Adipocyte (in vitro differentiated cells): Measurements from ENCODE around the gene LEF1.

ENCODE experiments used
- DNase-seq: peaks from one replicate; pipeline ENCODE4 v3.0.0-alpha.2; 2015; ENCODE audit warnings: low read depth
- H3K27me3 ChIP-seq: replicated peaks from 2 replicates; pipeline ENCODE4 v1.7.0; 2013; ENCODE audit warnings: mild to moderate bottlenecking, low read length, moderate library complexity; ENCODE audit not compliant: control insufficient read depth, insufficient read depth
- H3K36me3 ChIP-seq: 2 replicates; pipeline ENCODE4 v1.7.0; 2013; ENCODE audit warnings: low read length, mild to moderate bottlenecking, moderate library complexity; ENCODE audit not compliant: control insufficient read depth, insufficient read depth, severe bottlenecking
- H3K4me1 ChIP-seq: 2 replicates; pipeline ENCODE4 v1.7.0; 2013; ENCODE audit warnings: mild to moderate bottlenecking, low read length, moderate library complexity; ENCODE audit not compliant: control insufficient read depth, insufficient read depth
- H3K4me3 ChIP-seq: 2 replicates; pipeline ENCODE4 v1.7.0; 2013; ENCODE audit warnings: mild to moderate bottlenecking, low read length, moderate library complexity
- H3K9ac ChIP-seq: 2 replicates; pipeline ENCODE4 v1.7.0; 2013; ENCODE audit warnings: mild to moderate bottlenecking, low read length, moderate library complexity
- H3K9me3 ChIP-seq: 2 replicates; pipeline ENCODE4 v1.7.0; 2013; ENCODE audit warnings: mild to moderate bottlenecking, low read length, moderate library complexity; ENCODE audit not compliant: control insufficient read depth

Gene LEF1

GRCh38 chr4:108165586-108165985 lies 3.1 kb downstream of the LEF1 start:
- H3K9ac ChIP-seq: no peak overlapping the region
- no peaks in the 10 kb centered on the region for H3K9me3 ChIP-seq
- no peak overlapping the region for H3K4me3 ChIP-seq
- no peaks in the 10 kb centered on the region for H3K36me3 ChIP-seq
- peaks cover 59% of the 10 kb centered on the region for H3K27me3 ChIP-seq
- H3K4me1 ChIP-seq: peaks cover 6% of the 10 kb centered on the region
- no peak for DNase-seq

GRCh38 chr4:108163351-108163750 lies 5.4 kb downstream of the LEF1 start:
- H3K9me3 ChIP-seq: no peaks in the 10 kb centered on the region
- peaks cover 6% of the 10 kb centered on the region for H3K4me1 ChIP-seq
- no peak overlapping the region for H3K4me3 ChIP-seq
- H3K36me3 ChIP-seq: no peaks in the 10 kb centered on the region
- H3K9ac ChIP-seq: no peak overlapping the region
- peaks cover 44% of the 10 kb centered on the region for H3K27me3 ChIP-seq
- no peak for DNase-seq

GRCh38 chr4:108160741-108161352 lies 7.9 kb downstream of the LEF1 start:
- no peaks in the 10 kb centered on the region for H3K9me3 ChIP-seq
- H3K27me3 ChIP-seq: peaks cover 32% of the 10 kb centered on the region
- no peaks in the 10 kb centered on the region for H3K4me1 ChIP-seq
- no peak for DNase-seq
- H3K4me3 ChIP-seq: no peak overlapping the region
- no peaks in the 10 kb centered on the region for H3K36me3 ChIP-seq
- H3K9ac ChIP-seq: no peak overlapping the region

GRCh38 chr4:108159845-108160244 lies 8.9 kb downstream of the LEF1 start:
- Histone ChIP-seq H3K36me3 (no peaks in the 10 kb centered on the region), H3K4me3 (no peak overlapping the region), H3K9me3 (no peaks in the 10 kb centered on the region), H3K4me1 (no peaks in the 10 kb centered on the region), H3K27me3 (peaks cover 22% of the 10 kb centered on the region), H3K9ac (no peak overlapping the region)
- DNase-seq: no peak

- no peak overlapping the region for H3K9ac ChIP-seq
- H3K4me1 ChIP-seq: no peaks in the 10 kb centered on the region
- H3K36me3 ChIP-seq: no peaks in the 10 kb centered on the region
- DNase-seq: no peak
- H3K4me3 ChIP-seq: no peak overlapping the region
- no peaks in the 10 kb centered on the region for H3K9me3 ChIP-seq
- peaks cover 8% of the 10 kb centered on the region for H3K27me3 ChIP-seq
Observed at GRCh38 chr4:108157655-108158054, 11.1 kb downstream of the LEF1 start.

GRCh38 chr4:108156391-108156790 lies 12.3 kb downstream of the LEF1 start:
- DNase-seq: no peak
- no peak overlapping the region for H3K9ac ChIP-seq
- H3K27me3 ChIP-seq: peaks cover 3% of the 10 kb centered on the region
- no peak overlapping the region for H3K4me3 ChIP-seq
- H3K4me1 ChIP-seq: no peaks in the 10 kb centered on the region
- no peaks in the 10 kb centered on the region for H3K36me3 ChIP-seq
- H3K9me3 ChIP-seq: no peaks in the 10 kb centered on the region

GRCh38 chr4:108155373-108155772 lies 13.4 kb downstream of the LEF1 start:
- no peak for DNase-seq
- H3K9me3 ChIP-seq: no peaks in the 10 kb centered on the region
- H3K4me1 ChIP-seq: peaks cover 4% of the 10 kb centered on the region
- H3K4me3 ChIP-seq: no peak overlapping the region
- no peaks in the 10 kb centered on the region for H3K36me3 ChIP-seq
- peaks cover 3% of the 10 kb centered on the region for H3K27me3 ChIP-seq
- H3K9ac ChIP-seq: no peak overlapping the region

- Histone ChIP-seq H3K9ac (no peak overlapping the region), H3K9me3 (no peaks in the 10 kb centered on the region), H3K4me3 (no peak overlapping the region), H3K27me3 (no peaks in the 10 kb centered on the region), H3K36me3 (no peaks in the 10 kb centered on the region), H3K4me1 (peaks cover 14% of the 10 kb centered on the region)
- no peak for DNase-seq
Observed at GRCh38 chr4:108152980-108153379, 15.8 kb downstream of the LEF1 start.

GRCh38 chr4:108149588-108150380 lies 18.9 kb downstream of the LEF1 start:
- Histone ChIP-seq H3K9me3 (no peaks in the 10 kb centered on the region), H3K9ac (no peak overlapping the region), H3K4me1 (peaks cover 14% of the 10 kb centered on the region), H3K4me3 (no peak overlapping the region), H3K27me3 (no peaks in the 10 kb centered on the region), H3K36me3 (no peaks in the 10 kb centered on the region)
- DNase-seq: peak; percentile 54

- no peak overlapping the region for H3K4me3 ChIP-seq
- H3K27me3 ChIP-seq: no peaks in the 10 kb centered on the region
- H3K9me3 ChIP-seq: no peaks in the 10 kb centered on the region
- no peaks in the 10 kb centered on the region for H3K36me3 ChIP-seq
- no peak for DNase-seq
- H3K4me1 ChIP-seq: peaks cover 14% of the 10 kb centered on the region
- no peak overlapping the region for H3K9ac ChIP-seq
Observed at GRCh38 chr4:108148316-108148715, 20.4 kb downstream of the LEF1 start.

GRCh38 chr4:108146819-108147218 lies 21.9 kb downstream of the LEF1 start:
- Histone ChIP-seq H3K4me3 (no peak overlapping the region), H3K36me3 (no peaks in the 10 kb centered on the region), H3K27me3 (no peaks in the 10 kb centered on the region), H3K4me1 (peaks cover 14% of the 10 kb centered on the region), H3K9me3 (no peaks in the 10 kb centered on the region), H3K9ac (no peak overlapping the region)
- no peak for DNase-seq
